ENCODE data around the gene RPS6KA3. TPM values are rescaled to one million over a fixed set of nuclear protein-coding genes. Genes with fewer than 3 reads are reported as not detected.

Gene RPS6KA3
- total RNA-seq, 4 donors from 2014 or later: 41.6 to 57.6 (median 51.4) TPM

DNA sequence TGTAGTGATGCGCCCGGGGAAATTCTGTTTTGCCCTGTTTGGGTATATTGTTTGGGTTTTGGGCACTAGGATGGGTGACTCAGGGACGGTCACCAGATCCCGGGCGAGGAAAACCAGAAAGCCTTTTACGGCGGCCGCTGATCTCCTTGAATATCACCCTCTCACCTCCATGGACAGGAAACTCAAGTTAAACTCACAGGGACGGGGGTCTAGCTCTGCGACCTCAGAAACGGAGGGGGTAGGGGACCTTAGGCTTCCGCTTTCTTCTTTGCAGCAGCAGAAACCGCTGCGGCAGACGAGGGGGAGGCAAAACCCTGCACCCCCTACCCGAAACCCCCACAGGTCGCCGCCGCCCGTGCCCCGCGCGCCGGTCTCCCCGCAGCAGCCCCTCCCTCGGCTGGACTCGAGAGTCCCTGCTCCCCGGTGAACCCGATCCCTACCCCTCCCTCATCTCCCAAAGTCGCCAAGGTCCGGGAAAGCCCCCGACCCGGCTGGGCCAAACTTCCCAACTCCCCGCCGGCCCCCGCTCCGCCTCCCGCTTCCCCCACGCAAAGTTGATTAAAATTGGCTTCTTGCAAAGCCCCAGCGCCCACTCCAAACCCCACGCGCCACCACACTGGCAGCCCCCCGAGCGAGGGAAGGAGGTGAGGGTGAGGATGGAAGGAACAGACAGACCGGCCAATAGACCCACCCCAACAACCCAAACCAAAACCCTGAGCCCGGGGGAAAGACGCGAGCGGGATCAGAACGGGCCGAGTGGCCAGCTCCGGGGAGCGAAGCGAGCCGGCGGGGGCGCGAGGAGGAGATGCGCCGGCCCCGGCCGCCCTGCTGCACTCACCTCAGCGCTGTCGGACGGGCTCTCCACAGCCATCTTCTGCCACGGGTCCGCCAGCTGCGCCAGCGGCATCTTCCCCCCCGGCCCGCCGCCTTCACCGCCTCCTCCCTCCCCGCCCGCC, 705 bp downstream of the RPS6KA3 start:
- no peaks in the 10 kb centered on the region for H3K4me1 ChIP-seq
- H3K27me3 ChIP-seq: no peaks in the 10 kb centered on the region
- no peak for TF ChIP-seq POLR2A (IDR thresholded peaks at IDR 0.05)
- TF ChIP-seq, protein P1, sequence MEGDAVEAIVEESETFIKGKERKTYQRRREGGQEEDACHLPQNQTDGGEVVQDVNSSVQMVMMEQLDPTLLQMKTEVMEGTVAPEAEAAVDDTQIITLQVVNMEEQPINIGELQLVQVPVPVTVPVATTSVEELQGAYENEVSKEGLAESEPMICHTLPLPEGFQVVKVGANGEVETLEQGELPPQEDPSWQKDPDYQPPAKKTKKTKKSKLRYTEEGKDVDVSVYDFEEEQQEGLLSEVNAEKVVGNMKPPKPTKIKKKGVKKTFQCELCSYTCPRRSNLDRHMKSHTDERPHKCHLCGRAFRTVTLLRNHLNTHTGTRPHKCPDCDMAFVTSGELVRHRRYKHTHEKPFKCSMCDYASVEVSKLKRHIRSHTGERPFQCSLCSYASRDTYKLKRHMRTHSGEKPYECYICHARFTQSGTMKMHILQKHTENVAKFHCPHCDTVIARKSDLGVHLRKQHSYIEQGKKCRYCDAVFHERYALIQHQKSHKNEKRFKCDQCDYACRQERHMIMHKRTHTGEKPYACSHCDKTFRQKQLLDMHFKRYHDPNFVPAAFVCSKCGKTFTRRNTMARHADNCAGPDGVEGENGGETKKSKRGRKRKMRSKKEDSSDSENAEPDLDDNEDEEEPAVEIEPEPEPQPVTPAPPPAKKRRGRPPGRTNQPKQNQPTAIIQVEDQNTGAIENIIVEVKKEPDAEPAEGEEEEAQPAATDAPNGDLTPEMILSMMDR (IDR thresholded peaks at IDR 0.05): no peak
- WGBS, 2 donors: 0% methylated on average over 8 to 37 of the region's 75 CpGs
- peak overlapping the region; percentile 33 to 58 (median 49) for H3K4me3 ChIP-seq (replicated peaks in 1 of 3)
- H3K36me3 ChIP-seq: no peaks in the 10 kb centered on the region
- peak; percentile 19 to 30 for DNase-seq
- intact Hi-C loops (cut with DNase I): no loop called here
- no peaks in the 10 kb centered on the region for H3K9me3 ChIP-seq
- H3K27ac ChIP-seq: peak overlapping the region; percentile 57 to 81 (median 76)

DNA sequence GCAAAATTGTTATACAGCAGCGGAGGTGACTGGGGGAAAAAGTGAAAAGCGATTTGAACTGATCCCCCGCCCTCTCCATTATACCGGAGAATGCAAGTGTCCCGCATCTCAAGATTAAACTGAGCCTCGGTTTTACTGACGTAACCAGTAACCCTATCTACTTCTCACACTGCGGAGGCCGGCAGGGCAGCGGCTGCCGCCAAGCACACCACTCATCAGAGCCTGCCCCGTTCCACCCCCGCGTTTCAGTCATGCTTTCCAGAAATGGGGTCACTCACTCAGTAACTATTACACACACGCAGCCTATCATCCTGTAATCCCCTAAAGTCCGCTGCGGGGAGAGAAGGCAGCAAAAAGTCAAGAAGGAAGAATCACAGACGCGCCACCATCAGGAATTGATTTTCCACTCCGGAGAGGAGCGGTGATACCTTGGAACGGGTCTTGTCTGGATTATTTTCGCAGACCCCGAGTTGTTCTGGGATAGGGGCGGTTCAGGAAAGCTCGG, 1.4 kb downstream of the RPS6KA3 start:
- Histone ChIP-seq H3K4me1 (no peaks in the 10 kb centered on the region), H3K4me3 (replicated peaks in 1 of 3) (peak overlapping the region; percentile 33 to 58 (median 49)), H3K36me3 (no peaks in the 10 kb centered on the region), H3K27ac (peak overlapping the region; percentile 57 to 81 (median 76)), H3K27me3 (no peaks in the 10 kb centered on the region), H3K9me3 (no peaks in the 10 kb centered on the region)
- DNase-seq: peak; percentile 56 to 65
- TF ChIP-seq POLR2A (IDR thresholded peaks at IDR 0.05): peak in 1 of 2 donors; percentile 60
- TF ChIP-seq, protein P1 (IDR thresholded peaks at IDR 0.05): no peak
- 0 to 1% methylated on average over 23 to 24 of the region's 26 CpGs for WGBS, 2 donors
- intact Hi-C loops (cut with DNase I): no loop called here

DNA sequence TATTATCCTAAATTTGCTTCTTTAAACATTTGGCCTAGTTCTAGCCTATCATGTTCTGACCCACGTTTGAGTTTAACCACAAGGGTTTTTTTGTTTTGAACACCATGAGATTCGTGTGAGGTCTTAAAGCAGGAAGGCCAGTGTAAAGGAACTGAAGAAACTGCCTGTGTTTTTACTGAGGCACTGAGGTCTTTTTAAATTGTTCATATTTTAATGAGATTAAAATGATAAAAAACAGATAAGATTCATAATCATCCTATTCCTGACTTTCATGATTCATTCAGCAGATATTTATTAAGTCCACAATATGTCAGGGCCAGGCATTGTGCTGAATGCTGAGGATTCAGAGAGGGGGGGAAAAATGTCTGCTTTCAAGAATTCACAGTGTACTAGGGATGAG, 3.2 kb downstream of the RPS6KA3 start:
- 18 to 32% methylated on average over 2 of the region's 2 CpGs for WGBS, 2 donors
- H3K4me3 ChIP-seq (replicated peaks in 1 of 3): no peak overlapping the region
- DNase-seq: no peak
- H3K9me3 ChIP-seq: no peaks in the 10 kb centered on the region
- H3K27ac ChIP-seq: no peak overlapping the region
- no peaks in the 10 kb centered on the region for H3K27me3 ChIP-seq
- TF ChIP-seq, protein P1 (IDR thresholded peaks at IDR 0.05): no peak
- TF ChIP-seq POLR2A (IDR thresholded peaks at IDR 0.05): no peak
- intact Hi-C loops (cut with DNase I): no loop called here
- H3K4me1 ChIP-seq: no peaks in the 10 kb centered on the region
- no peaks in the 10 kb centered on the region for H3K36me3 ChIP-seq

DNA sequence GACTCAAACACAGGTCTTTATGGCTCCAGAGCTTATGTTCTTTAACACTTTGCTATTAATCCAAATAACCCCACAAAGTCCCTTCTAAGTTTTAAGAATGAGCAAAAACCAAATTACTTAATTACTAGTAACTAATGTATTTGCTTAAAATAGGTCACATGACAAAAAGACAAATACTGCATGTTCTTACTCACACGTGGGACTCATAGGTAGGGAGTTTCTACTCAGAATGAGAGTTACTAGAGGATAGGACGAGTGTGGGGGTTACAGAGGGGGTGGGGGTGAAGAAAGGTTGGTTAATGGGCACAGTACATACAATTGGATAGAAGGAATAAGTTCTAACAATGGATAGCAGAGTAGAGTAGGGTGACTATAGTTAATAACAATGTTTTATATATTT, 5.8 kb downstream of the RPS6KA3 start:
- no peaks in the 10 kb centered on the region for H3K36me3 ChIP-seq
- 73 to 79% methylated on average over 2 of the region's 2 CpGs for WGBS, 2 donors
- intact Hi-C loops (cut with DNase I): no loop called here
- no peaks in the 10 kb centered on the region for H3K4me1 ChIP-seq
- no peaks in the 10 kb centered on the region for H3K9me3 ChIP-seq
- DNase-seq: no peak
- no peaks in the 10 kb centered on the region for H3K27me3 ChIP-seq
- no peak for TF ChIP-seq POLR2A (IDR thresholded peaks at IDR 0.05)
- TF ChIP-seq, protein P1 (IDR thresholded peaks at IDR 0.05): no peak
- H3K4me3 ChIP-seq (replicated peaks in 1 of 3): no peak overlapping the region
- H3K27ac ChIP-seq: no peak overlapping the region

Measured in thyroid gland (tissue), 4 donors.